ENCODE data around the gene SLC22A16.

SLC22A16 gene

GRCh38 chr6:110425816-110426215 is 50.6 kb downstream of the SLC22A16 start:
- Histone ChIP-seq H4K20me1 (ENCODE audit: insufficient read depth, low read length) (no peaks in the 10 kb centered on the region), H3K9me3 (replicated peaks; ENCODE audit: insufficient read depth, low read length) (no peaks in the 10 kb centered on the region), H3K27me3 (replicated peaks; ENCODE audit: insufficient read depth, low read length) (no peaks in the 10 kb centered on the region), H3K4me2 (ENCODE audit: low read depth, low read length) (no peak overlapping the region), H3K36me3 (replicated peaks; ENCODE audit: insufficient read depth, low read length) (no peaks in the 10 kb centered on the region), H3K4me1 (ENCODE audit: low read length) (no peaks in the 10 kb centered on the region), H3F3A (ENCODE audit: insufficient read depth, low read length) (no peaks in the 10 kb centered on the region), H3K79me2 (ENCODE audit: low read length) (no peaks in the 10 kb centered on the region), H3K9ac (ENCODE audit: low read length) (no peak overlapping the region), H3K9me2 (replicated peaks; ENCODE audit: insufficient read depth, low read length) (no peaks in the 10 kb centered on the region), H2AFZ (ENCODE audit: low read length) (no peak overlapping the region), H3K4me3 (ENCODE audit: low read length) (no peak overlapping the region), H3K27ac (ENCODE audit: low read length) (no peak overlapping the region)
- TF ChIP-seq EZH2phosphoT487 (IDR thresholded peaks at IDR 0.05; ENCODE audit: low read length): no peak
- no peak for TF ChIP-seq EZH2 (optimal IDR thresholded peaks at IDR 0.05; ENCODE audit: low read depth, low read length)
- no peak for TF ChIP-seq CTCF (IDR thresholded peaks at IDR 0.05; ENCODE audit: low read length)
- no peak for DNase-seq

- no peak for DNase-seq
- Histone ChIP-seq H3K9me3 (replicated peaks; ENCODE audit: insufficient read depth, low read length) (no peaks in the 10 kb centered on the region), H3K4me2 (ENCODE audit: low read depth, low read length) (no peak overlapping the region), H3K4me3 (ENCODE audit: low read length) (no peak overlapping the region), H3K79me2 (ENCODE audit: low read length) (no peaks in the 10 kb centered on the region), H3K27me3 (replicated peaks; ENCODE audit: insufficient read depth, low read length) (no peaks in the 10 kb centered on the region), H2AFZ (ENCODE audit: low read length) (no peak overlapping the region), H3K9ac (ENCODE audit: low read length) (no peak overlapping the region), H4K20me1 (ENCODE audit: insufficient read depth, low read length) (no peaks in the 10 kb centered on the region), H3F3A (ENCODE audit: insufficient read depth, low read length) (no peaks in the 10 kb centered on the region), H3K4me1 (ENCODE audit: low read length) (no peaks in the 10 kb centered on the region), H3K27ac (ENCODE audit: low read length) (no peak overlapping the region), H3K36me3 (replicated peaks; ENCODE audit: insufficient read depth, low read length) (no peaks in the 10 kb centered on the region), H3K9me2 (replicated peaks; ENCODE audit: insufficient read depth, low read length) (no peaks in the 10 kb centered on the region)
- TF ChIP-seq CTCF (IDR thresholded peaks at IDR 0.05; ENCODE audit: low read length): no peak
- TF ChIP-seq EZH2phosphoT487 (IDR thresholded peaks at IDR 0.05; ENCODE audit: low read length): no peak
- no peak for TF ChIP-seq EZH2 (optimal IDR thresholded peaks at IDR 0.05; ENCODE audit: low read depth, low read length)
Measured at GRCh38 chr6:110422444-110422822, 54.0 kb downstream of the SLC22A16 start.

- Histone ChIP-seq H3K79me2 (ENCODE audit: low read length) (no peaks in the 10 kb centered on the region), H3K27ac (ENCODE audit: low read length) (no peak overlapping the region), H3K27me3 (replicated peaks; ENCODE audit: insufficient read depth, low read length) (no peaks in the 10 kb centered on the region), H3K9me2 (replicated peaks; ENCODE audit: insufficient read depth, low read length) (no peaks in the 10 kb centered on the region), H3K4me3 (ENCODE audit: low read length) (no peak overlapping the region), H3K9ac (ENCODE audit: low read length) (no peak overlapping the region), H2AFZ (ENCODE audit: low read length) (no peak overlapping the region), H3F3A (ENCODE audit: insufficient read depth, low read length) (no peaks in the 10 kb centered on the region), H3K36me3 (replicated peaks; ENCODE audit: insufficient read depth, low read length) (no peaks in the 10 kb centered on the region), H4K20me1 (ENCODE audit: insufficient read depth, low read length) (no peaks in the 10 kb centered on the region), H3K9me3 (replicated peaks; ENCODE audit: insufficient read depth, low read length) (no peaks in the 10 kb centered on the region), H3K4me2 (ENCODE audit: low read depth, low read length) (no peak overlapping the region), H3K4me1 (ENCODE audit: low read length) (no peaks in the 10 kb centered on the region)
- no peak for TF ChIP-seq CTCF (IDR thresholded peaks at IDR 0.05; ENCODE audit: low read length)
- TF ChIP-seq EZH2 (optimal IDR thresholded peaks at IDR 0.05; ENCODE audit: low read depth, low read length): no peak
- no peak for TF ChIP-seq EZH2phosphoT487 (IDR thresholded peaks at IDR 0.05; ENCODE audit: low read length)
- peak; percentile 29 for DNase-seq
Measured at GRCh38 chr6:110421749-110422443, 54.5 kb downstream of the SLC22A16 start.
